Stimulated activated CD4-positive, alpha-beta T cell treated with anti-CD3 and anti-CD28 coated beads, TNF-alpha, amount 100 ng/mL, for 4 hours (primary cell): ENCODE results near the gene NUP54.
A peak's percentile ranks its signal among the peaks of the same experiment; 100 is the strongest.

Experiments used
- DNase-seq, 3 experiments: peaks; one replicate each; pipeline ENCODE4 v3.0.0-alpha.2; 2020; ENCODE audit warnings: low read depth in 3 of 3

NUP54 gene

GRCh38 chr4:76072760-76073159, 75.4 kb downstream of the NUP54 start:
- no peak for DNase-seq

DNA sequence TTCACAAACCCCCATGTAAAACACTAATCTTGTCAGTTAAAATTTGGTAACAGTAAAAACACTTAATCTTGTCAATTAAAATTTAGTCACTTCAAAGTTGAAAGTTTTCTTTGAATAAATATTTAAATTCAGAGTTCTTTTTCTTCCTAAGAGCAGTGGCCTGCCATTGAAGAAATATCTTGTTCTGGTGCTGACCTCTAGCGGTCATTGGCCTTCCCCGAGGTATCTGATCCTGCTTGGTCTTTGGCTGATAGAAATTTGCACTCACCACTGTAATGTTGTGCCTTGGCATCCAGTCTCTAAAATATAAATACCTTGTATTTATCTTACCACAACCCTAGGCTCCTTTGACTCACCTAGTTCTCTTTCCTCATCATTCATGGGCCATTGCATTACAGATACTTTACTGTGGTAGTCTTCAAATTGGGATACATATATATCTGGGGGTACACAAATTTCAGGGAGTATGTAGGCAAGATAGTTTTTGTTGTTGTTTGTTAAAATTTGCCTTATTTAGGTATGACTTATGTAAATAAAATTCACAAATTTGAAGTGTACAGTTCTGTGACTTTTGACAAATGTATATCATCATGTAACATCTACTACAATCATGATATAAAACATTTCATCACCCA, 80.4 kb downstream of the NUP54 start:
- DNase-seq: peak; percentile 40 to 46 (median 40)

DNA sequence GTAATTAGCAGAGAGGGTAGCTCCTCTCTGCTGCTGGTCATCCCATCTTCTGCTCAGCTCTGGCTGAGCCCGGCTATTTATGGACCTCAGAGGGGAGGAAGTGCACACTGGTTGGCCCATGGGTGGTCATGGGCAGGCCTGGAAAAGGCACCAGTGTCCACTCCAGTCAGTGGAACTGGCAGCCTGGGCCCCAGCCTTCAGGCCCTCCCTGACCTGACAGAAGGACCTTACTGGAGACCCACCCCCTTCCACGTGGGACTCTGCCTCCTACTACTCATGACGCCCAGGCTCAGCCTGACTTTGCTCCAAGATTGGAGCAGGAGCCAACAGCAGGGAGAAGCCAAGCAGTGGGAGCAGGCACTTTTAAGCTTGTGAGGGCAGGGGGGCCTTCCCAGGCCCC, 81.7 kb downstream of the NUP54 start:
- no peak for DNase-seq
